GM18508 (cell line): Measurements from ENCODE around the gene ELP1.
"Not testable (repeated sequence)": the region's sequence is repeated elsewhere in the genome, so short reads cannot be mapped to it uniquely, and the experiment has no call there.

Source experiments
- ATAC-seq: cut with Tn5 transposase; IDR thresholded peaks from one replicate; pipeline ENCODE4 v1.9.1; 2021; ENCODE audit warnings: moderate number of reproducible peaks; ENCODE audit not compliant: insufficient read depth, unreplicated experiment

Gene ELP1

GRCh38 chr9:108855529-108855886 is 78.4 kb downstream of the ELP1 start:
- ATAC-seq, result no peak

- no peak for ATAC-seq
These were observed 79.0 kb downstream of the ELP1 start for GRCh38 chr9:108854641-108855528.

DNA sequence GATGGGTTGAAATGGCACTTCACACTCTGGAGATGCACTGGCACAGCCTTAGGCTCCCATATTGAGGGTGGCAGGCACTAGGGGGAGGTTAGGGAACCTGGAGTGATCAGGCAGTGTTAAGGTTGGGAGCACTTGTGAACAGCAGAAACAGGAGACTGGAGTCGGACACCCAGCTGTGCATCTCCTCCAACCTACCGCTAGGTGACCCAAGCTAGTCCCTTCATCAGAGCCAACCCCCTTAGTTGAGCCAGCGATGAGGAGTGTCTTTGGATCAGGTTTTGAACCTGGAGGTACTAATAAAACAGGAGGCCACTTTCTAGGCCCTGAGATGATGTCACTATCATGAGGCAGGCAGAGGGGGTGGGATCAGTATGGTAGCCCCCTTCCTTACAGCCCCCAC is 79.8 kb downstream of the ELP1 start:
- ATAC-seq, result no peak

DNA sequence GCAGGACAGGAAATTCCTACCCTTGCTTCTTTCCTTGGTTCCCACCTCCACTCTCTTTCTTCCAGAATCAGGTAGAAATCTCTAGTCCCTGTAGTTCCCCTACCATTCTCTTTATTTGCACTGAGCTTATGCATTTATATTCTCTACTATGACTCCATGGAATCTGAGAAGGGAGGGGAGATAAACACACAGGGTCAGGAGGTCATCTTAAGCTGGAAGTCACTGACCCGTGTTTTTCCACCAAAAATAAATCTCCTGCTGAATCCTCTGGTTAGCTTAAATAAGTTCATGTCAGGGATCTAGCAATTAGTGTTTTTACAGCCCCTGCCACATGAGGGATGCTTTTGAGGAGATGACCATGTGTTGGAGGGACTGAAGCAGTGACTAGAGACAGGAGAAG is 81.8 kb downstream of the ELP1 start:
- no peak for ATAC-seq

DNA sequence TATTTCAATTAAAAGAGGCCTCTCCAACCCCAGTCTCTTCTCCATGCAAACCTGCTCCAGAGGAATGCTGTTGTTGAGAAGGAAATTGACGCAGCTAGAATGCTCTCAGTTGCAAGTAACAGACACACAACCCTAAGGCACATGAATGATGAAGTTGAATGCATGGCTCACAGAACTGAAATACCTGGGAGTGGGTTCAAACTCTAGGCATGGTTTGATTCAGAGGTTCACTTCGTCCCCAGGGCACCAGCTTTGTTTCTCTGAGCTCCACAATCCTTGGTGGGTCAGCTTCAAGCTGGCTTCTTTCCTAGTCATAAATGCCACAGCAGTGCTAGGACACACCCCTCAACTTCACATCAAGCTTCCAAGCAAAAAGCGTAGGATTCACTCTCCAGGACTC is 82.8 kb downstream of the ELP1 start:
- no peak for ATAC-seq

DNA sequence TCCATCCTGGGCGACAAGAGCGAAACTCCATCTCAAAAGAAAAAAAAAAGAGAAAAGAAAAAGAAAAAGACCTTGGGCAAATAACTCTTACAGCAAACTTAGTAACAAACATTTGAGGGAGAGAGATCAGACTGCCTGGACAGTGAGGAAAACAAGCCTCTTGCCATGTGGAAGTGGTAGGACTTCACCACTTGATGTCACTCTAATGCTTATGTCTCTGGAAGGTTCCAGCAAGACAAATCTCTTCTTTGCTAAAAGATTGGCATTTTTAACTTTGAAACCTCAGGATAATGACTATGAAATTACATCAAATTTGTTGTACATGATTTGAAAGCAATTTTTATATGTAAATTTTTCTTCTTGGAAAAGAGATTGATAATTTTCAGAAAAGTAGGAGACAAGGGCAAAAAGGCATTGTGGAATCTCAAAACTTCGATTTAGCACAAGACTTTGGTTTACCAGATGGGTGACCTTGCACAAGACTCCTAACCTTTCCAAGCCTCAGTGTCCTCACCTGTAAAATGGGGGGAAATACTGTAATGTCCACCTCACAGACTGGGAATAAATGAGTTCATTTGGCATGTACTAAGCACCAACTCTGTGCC is 83.5 kb downstream of the ELP1 start:
- ATAC-seq, result no peak

- not testable (repeated sequence) for ATAC-seq
These were observed 85.6 kb downstream of the ELP1 start for GRCh38 chr9:108848296-108848695.

- no peak for ATAC-seq
These were observed 88.0 kb downstream of the ELP1 start for GRCh38 chr9:108845947-108846346.

DNA sequence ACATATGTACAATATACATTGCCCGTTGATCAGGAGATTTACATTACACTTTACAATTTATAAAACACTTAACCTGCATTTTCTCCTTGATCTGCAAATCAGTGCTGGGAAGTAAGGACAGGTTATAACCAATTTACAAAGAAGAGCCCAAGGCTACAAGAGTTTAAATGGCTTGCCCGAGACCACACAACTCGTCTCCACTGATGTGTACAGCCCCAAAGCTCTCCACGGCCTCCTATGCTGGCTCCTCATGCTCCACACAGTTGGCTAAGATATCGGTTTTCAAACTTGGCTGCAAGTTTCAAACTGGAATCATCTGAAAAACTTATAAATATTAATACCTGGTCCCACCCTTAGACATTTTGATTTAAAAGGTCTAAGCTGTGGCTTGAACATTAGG is 88.4 kb downstream of the ELP1 start:
- no peak for ATAC-seq

DNA sequence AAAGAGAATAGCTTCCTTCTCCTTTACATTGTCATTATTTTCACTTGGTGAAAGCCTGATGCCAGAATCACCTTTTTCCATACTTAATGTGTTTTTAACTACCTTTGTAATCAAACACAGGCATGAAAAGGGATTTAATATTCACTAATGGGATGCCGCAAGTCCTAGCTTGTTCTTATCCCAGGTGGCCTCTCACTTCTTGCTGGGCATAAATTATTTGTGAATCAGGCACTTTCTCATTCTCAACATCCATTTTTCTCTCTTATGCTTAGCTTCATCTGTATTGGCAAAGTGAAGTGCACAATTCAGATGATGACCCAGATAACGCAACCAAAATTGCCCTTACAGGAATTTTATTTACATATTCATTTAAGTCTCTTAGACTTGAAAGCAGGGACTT is 89.1 kb downstream of the ELP1 start:
- no peak for ATAC-seq

DNA sequence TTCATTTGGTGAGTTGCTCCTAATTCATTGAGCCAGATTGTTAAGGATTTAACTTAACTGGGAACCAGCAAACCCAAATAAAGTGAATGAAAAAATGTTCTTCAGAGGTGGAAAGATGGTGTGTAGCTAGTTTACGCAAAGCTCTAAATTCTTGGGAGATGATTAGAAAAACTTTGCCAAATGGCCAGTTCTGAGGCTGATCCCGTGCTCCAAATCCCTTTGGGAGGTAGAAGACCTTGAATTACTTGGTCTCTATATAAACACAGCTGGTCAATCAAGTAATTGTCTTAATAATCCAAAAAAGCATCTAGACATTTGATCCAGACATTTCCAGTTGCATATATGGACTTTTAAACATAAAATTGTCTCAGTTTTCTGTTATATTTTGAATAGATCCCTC is 89.5 kb downstream of the ELP1 start:
- no peak for ATAC-seq

DNA sequence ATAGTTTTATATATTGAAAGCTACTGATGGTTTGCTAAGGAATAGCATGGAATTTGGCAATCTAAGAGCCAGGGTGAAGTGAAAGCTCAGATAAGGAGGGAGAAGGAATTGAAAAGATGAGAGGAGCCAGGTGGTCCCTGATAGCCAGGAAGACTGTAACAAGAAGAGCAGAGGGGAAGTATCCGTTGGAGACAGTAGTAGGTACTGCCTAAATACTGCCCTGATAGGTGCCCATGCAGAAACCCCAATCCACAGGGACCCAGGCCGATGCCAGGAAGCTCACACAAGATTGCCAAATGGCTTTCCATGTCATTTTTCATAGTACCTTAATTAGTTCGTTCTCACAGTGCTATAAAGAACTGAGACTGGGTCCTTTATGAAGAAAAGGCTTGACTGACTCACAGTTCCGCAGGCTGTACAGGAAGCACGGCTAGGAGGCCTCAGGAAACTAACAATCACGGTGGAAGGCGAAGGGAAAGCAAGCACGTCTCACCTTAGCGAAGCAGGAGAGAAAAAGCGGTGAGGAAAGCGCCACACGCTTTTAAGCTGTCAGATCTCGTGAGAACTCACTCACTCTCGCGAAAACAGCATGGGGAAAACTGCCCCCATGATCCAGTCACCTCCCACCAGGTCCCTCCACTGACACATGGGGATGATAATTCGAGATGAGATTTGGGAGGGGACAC is 91.2 kb downstream of the ELP1 start:
- no peak for ATAC-seq

DNA sequence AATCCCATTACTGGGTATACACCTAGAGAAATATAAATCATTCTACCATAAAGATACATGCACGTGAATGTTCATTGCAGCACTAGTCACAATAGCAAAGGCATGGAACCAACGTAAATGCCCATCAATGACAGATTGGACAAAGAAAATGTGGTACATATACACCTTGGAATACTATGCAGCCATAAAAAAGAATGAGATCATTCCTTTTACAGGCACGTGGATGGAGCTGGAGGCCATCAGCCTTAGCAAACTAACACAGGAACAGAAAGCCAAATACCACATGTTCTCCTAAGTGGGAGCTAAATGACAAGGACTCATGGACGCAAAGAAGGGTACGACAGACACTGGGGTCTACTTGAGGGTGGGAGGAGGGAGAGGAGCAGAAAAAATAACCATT is 94.4 kb downstream of the ELP1 start:
- ATAC-seq, result not testable (repeated sequence)

GRCh38 chr9:108838017-108838416 is 95.9 kb downstream of the ELP1 start:
- ATAC-seq, result no peak

GRCh38 chr9:108837530-108837929 is 96.4 kb downstream of the ELP1 start:
- ATAC-seq, result no peak

DNA sequence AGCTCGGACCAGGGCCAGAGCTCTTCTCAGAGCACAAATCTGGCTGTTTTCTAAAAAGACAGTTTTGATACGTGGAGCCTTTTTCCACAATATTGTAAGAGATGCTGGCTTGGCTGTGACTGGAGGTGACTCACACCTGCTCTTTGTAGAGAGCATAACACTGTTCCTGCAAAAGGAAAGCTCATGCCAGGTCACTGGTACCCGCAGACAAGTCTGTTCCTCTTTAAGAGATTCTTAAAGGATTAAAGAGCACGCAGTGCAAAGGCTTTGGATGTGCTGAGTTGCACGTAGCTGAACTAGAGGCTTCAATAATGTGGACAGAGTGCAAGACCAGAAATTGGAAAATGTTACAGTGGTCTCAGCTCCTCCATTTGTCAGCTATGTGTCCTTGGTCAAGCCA is 97.1 kb downstream of the ELP1 start:
- no peak for ATAC-seq

- no peak for ATAC-seq
These were observed 97.6 kb downstream of the ELP1 start for GRCh38 chr9:108836319-108836718.

GRCh38 chr9:108835831-108836230 is 98.1 kb downstream of the ELP1 start:
- no peak for ATAC-seq

DNA sequence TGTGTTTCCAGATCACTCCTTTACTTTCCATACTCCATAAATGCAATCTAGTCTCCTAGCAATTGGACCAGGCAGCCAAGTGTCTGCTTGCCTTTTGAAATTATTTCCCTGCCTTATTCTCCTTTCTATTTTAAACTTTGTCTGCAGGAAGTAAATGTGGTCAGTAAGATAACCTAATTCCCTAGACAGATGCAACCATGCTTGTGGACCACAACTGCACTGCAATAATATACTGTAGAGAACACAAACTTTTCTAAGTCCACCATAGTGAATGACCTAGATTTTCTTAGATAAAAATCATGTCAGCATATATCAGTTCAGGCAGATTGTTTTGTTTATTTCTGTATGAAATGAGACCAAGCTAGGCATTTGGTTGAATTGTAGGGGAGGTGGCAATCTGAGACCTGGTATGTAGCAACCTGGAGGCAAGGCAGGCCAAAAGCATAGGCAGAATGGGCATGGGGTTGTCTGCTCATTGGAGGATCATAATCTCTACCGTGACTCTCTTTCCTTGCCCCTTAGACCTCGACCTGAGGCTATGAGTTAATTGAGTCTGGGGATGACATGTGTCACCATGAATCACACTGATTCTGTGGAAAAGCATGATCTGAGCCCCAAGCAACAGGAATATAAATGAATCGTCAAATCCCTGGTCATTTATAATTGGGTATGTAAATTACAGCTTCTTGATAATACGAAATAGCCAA is 98.8 kb downstream of the ELP1 start:
- ATAC-seq, result no peak

DNA sequence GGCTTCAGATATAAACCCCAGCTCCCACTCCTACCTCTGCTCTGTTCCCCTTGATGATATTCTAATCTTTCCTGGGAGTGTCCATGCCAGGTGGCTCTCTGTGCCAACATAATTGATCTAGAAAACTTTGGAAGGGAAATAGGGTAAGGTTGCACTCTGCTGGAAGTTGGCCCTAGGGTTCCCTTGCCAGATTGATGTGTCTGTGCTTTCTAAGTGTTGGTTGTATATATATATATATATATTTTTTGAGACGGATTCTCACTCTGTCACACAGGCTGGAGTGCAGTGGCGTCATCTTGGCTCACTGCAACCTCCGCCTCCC is 101.8 kb downstream of the ELP1 start:
- ATAC-seq, result no peak
